Measurements from ENCODE around the gene ITPR2.
A peak's percentile ranks its signal among the peaks of the same experiment; 100 is the strongest.

The ITPR2 gene

DNA sequence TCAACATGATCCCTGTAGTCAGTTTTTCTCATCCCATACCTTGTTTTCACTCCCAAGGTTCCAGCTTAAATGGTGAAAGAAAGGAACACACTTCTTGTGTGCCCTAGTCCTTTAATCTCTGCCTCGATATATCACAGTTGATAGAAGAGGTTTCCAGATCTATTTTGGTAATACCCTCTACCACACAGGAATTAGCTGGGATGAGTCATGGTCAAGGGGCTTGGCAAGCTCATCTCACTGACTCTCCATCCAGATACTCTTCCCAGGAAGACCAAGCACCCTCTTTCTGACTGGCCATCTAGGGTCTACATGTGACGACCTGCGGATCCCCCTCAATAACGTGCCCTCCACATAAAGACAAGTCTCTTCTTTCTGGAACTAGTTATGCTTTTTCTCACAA, 277.9 kb downstream of the ITPR2 start:
- no peaks in the 10 kb centered on the region for H3K27me3 Mint-ChIP-seq
- H3K9me3 Mint-ChIP-seq = no peaks in the 10 kb centered on the region
- ATAC-seq (ENCODE audit: low read depth) = no peak
- H3K4me1 Mint-ChIP-seq = peaks cover 3% of the 10 kb centered on the region
- DNase-seq (ENCODE audit: low spot score in 2 of 2) = no peak
- H3K4me3 Mint-ChIP-seq = no peak overlapping the region
- H3K27ac Mint-ChIP-seq = no peak overlapping the region
- H3K36me3 Mint-ChIP-seq = peaks cover 28% of the 10 kb centered on the region

- ATAC-seq (ENCODE audit: low read depth) = no peak
- Mint-ChIP-seq H3K9me3 (no peaks in the 10 kb centered on the region), H3K4me1 (peaks cover 3% of the 10 kb centered on the region), H3K4me3 (no peak overlapping the region), H3K27me3 (no peaks in the 10 kb centered on the region), H3K36me3 (peaks cover 28% of the 10 kb centered on the region), H3K27ac (no peak overlapping the region)
- DNase-seq (ENCODE audit: low spot score in 2 of 2) = no peak
These were observed 278.7 kb downstream of the ITPR2 start for GRCh38 chr12:26554332-26554731.

DNA sequence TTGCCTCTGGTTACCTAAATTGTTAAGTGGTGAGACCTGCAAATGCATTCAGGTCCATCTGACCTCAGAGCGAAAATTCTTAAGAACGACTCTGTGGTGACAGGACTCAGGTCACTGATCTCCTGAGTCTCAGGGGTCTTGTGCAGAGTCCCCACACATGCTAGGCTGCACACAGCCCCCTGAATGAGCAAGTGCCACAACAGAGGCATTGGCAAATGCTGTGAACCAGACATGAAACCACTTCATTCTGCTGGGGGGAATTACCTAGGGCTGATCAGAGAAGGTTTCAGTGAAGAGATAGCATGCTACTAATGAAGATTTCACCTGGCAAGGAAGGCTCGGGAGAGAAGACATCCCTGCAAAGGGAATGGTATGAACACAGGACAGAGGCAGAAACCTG, 281.6 kb downstream of the ITPR2 start:
- no peaks in the 10 kb centered on the region for H3K27me3 Mint-ChIP-seq
- H3K4me3 Mint-ChIP-seq = no peak overlapping the region
- H3K9me3 Mint-ChIP-seq = peaks cover 1% of the 10 kb centered on the region
- H3K27ac Mint-ChIP-seq = peak overlapping the region; percentile 17
- H3K4me1 Mint-ChIP-seq = peaks cover 3% of the 10 kb centered on the region
- DNase-seq (ENCODE audit: low spot score in 2 of 2) (no peak), ATAC-seq (ENCODE audit: low read depth) (no peak)
- H3K36me3 Mint-ChIP-seq = peaks cover 45% of the 10 kb centered on the region

DNA sequence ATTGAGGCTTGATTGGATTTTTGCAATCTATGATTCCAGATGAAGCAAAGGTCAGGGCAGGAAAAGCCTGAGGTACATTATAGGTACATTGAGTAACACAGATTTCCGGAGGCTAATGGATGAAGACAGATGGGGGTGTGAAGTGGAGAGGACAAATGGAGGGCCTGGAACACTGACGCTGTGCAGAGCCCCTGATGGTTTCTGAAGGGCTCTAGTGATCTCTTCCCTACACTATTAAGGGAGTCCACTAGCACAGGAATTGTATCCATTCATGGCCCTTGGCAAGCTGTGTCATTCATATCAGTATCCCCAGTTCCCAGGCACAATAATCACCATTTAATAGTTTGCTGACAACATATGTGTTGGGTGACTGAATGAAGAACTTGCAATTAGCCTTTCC, 284.8 kb downstream of the ITPR2 start:
- Mint-ChIP-seq H3K27me3 (no peaks in the 10 kb centered on the region), H3K27ac (no peak overlapping the region), H3K9me3 (peaks cover 3% of the 10 kb centered on the region), H3K4me3 (no peak overlapping the region), H3K4me1 (peaks cover under 1% of the 10 kb centered on the region), H3K36me3 (peaks cover 45% of the 10 kb centered on the region)
- DNase-seq (ENCODE audit: low spot score in 2 of 2) = no peak
- no peak for ATAC-seq (ENCODE audit: low read depth)

DNA sequence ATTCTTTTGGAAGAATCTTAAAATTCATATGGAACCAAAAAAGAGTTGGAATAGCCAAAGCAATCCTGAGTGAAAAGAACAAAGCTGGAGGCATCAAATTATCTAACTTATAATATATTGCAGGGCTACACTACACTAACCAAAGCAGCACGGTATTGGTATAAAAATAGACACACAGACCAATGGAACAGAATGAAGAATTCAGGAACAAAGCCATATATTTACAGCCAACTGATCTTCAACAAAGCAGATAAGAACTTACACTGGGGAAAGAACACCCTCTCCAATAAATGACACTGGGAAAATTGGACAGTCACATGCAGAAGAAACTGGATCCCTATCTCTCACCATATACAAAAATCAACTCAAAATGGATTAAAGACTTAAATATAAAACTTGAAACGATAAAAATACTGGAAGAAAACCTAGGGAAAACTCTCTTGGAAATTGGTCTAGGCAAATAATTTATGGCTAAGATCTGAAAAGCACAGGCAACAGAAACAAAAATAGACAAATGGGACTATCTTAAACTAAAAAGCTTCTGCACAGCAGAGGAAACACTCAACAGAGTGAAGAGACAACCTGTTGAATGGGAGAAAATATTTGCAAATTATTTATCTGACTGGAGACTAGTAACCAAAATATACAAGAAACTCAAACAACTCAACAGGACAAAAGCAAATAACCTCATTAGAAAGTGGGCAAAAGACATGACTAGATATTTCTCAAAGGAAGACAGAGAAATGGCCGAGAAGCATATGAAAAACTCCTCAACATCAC, 286.3 kb downstream of the ITPR2 start:
- Mint-ChIP-seq H3K36me3 (peaks cover 44% of the 10 kb centered on the region), H3K27ac (no peak overlapping the region), H3K27me3 (no peaks in the 10 kb centered on the region), H3K4me1 (peaks cover 3% of the 10 kb centered on the region), H3K9me3 (peaks cover 3% of the 10 kb centered on the region), H3K4me3 (no peak overlapping the region)
- no peak for DNase-seq (ENCODE audit: low spot score in 2 of 2)
- ATAC-seq (ENCODE audit: low read depth) = no peak

GRCh38 chr12:26539131-26539530, 293.9 kb downstream of the ITPR2 start:
- H3K4me3 Mint-ChIP-seq = no peak overlapping the region
- ATAC-seq (ENCODE audit: low read depth) (no peak), DNase-seq (ENCODE audit: low spot score in 2 of 2) (no peak)
- H3K4me1 Mint-ChIP-seq = peaks cover 3% of the 10 kb centered on the region
- peaks cover 19% of the 10 kb centered on the region for H3K36me3 Mint-ChIP-seq
- no peak overlapping the region for H3K27ac Mint-ChIP-seq
- no peaks in the 10 kb centered on the region for H3K27me3 Mint-ChIP-seq
- no peaks in the 10 kb centered on the region for H3K9me3 Mint-ChIP-seq

DNA sequence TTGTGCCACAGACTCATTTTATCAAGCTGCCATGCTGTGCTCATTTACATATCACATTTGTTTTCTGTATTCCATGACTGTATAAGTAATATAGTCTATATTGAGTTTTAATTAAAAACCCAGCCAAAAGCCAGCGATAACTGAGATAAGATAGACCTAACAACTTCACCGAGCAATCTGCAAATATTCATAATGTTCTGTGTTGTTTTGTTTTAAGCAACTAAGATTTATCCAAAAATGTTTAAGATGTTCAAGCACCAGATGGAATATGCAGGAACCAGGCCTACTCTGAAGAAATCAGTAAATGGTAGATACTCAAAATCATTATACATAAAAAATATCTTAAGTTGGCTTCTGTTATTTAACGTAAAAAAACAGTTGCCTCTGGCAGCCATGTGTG, 295.3 kb downstream of the ITPR2 start:
- Mint-ChIP-seq H3K27me3 (no peaks in the 10 kb centered on the region), H3K4me1 (no peaks in the 10 kb centered on the region), H3K27ac (no peak overlapping the region), H3K9me3 (no peaks in the 10 kb centered on the region), H3K4me3 (no peak overlapping the region), H3K36me3 (peaks cover 18% of the 10 kb centered on the region)
- DNase-seq (ENCODE audit: low spot score in 2 of 2) (no peak), ATAC-seq (ENCODE audit: low read depth) (no peak)

GRCh38 chr12:26537126-26537525, 295.9 kb downstream of the ITPR2 start:
- ATAC-seq (ENCODE audit: low read depth) (no peak), DNase-seq (ENCODE audit: low spot score in 2 of 2) (no peak)
- Mint-ChIP-seq H3K4me3 (no peak overlapping the region), H3K9me3 (no peaks in the 10 kb centered on the region), H3K4me1 (no peaks in the 10 kb centered on the region), H3K27me3 (no peaks in the 10 kb centered on the region), H3K27ac (no peak overlapping the region), H3K36me3 (peaks cover 18% of the 10 kb centered on the region)

- no peak overlapping the region for H3K27ac Mint-ChIP-seq
- ATAC-seq (ENCODE audit: low read depth) (no peak), DNase-seq (ENCODE audit: low spot score in 2 of 2) (no peak)
- H3K4me3 Mint-ChIP-seq = no peak overlapping the region
- no peaks in the 10 kb centered on the region for H3K27me3 Mint-ChIP-seq
- H3K36me3 Mint-ChIP-seq = peaks cover 20% of the 10 kb centered on the region
- no peaks in the 10 kb centered on the region for H3K9me3 Mint-ChIP-seq
- no peaks in the 10 kb centered on the region for H3K4me1 Mint-ChIP-seq
These were observed 297.2 kb downstream of the ITPR2 start for GRCh38 chr12:26535826-26536225.

GRCh38 chr12:26534071-26534470, 298.9 kb downstream of the ITPR2 start:
- H3K4me3 Mint-ChIP-seq = no peak overlapping the region
- H3K4me1 Mint-ChIP-seq = no peaks in the 10 kb centered on the region
- ATAC-seq (ENCODE audit: low read depth) = no peak
- H3K36me3 Mint-ChIP-seq = peaks cover 21% of the 10 kb centered on the region
- H3K27me3 Mint-ChIP-seq = no peaks in the 10 kb centered on the region
- H3K27ac Mint-ChIP-seq = no peak overlapping the region
- no peak for DNase-seq (ENCODE audit: low spot score in 2 of 2)
- H3K9me3 Mint-ChIP-seq = no peaks in the 10 kb centered on the region

- no peaks in the 10 kb centered on the region for H3K4me1 Mint-ChIP-seq
- ATAC-seq (ENCODE audit: low read depth) = no peak
- H3K4me3 Mint-ChIP-seq = no peak overlapping the region
- no peaks in the 10 kb centered on the region for H3K9me3 Mint-ChIP-seq
- no peak for DNase-seq (ENCODE audit: low spot score in 2 of 2)
- peak overlapping the region; percentile 18 for H3K27ac Mint-ChIP-seq
- H3K27me3 Mint-ChIP-seq = no peaks in the 10 kb centered on the region
- peaks cover 25% of the 10 kb centered on the region for H3K36me3 Mint-ChIP-seq
These were observed 299.8 kb downstream of the ITPR2 start for GRCh38 chr12:26533211-26533610.

- Mint-ChIP-seq H3K9me3 (peaks cover 5% of the 10 kb centered on the region), H3K4me1 (no peaks in the 10 kb centered on the region), H3K27ac (no peak overlapping the region), H3K4me3 (no peak overlapping the region), H3K27me3 (no peaks in the 10 kb centered on the region), H3K36me3 (peaks cover 22% of the 10 kb centered on the region)
- ATAC-seq (ENCODE audit: low read depth) (no peak), DNase-seq (ENCODE audit: low spot score in 2 of 2) (no peak)
These were observed 302.5 kb downstream of the ITPR2 start for GRCh38 chr12:26530461-26530860.

DNA sequence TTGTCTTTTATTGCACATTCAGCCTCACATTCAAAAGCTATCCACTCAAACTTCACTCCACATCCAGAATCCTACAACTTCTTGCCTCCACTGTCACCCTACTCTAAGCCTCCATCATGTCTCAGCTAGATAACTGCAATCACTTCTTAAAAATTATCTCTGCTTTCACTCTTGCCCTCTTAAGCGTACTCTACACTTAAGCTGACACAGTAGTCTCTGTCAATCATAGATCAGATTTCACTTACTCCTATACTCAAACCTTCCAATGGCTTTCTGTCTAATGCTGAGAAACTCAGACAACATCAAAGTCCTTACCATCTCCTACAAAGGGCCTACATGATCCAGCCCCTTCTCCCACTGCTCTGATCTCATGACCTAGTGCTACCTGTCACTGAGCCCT, 304.1 kb downstream of the ITPR2 start:
- peak overlapping the region; percentile 17 for H3K27ac Mint-ChIP-seq
- ATAC-seq (ENCODE audit: low read depth) = no peak

DNA sequence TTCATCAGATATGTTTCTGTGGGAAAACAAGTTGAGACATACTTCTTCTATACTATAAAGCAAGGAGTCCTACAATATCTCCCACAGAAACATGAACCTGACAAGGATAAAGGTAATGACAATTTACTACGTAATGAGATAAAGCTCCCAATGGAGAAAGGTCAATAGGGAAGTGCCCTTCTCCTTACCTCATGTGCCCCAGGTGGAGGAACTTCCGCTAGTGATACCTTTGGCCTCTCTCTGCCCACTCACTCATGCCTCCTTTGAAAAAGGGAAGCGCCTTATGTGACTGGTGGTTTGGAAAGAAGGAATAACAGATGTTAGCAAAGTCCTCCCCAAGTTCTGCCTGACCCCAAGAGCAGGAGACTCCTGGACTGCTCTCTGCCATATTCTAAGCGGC, 305.3 kb downstream of the ITPR2 start:
- DNase-seq (ENCODE audit: low spot score in 2 of 2) = no peak
- Mint-ChIP-seq H3K27ac (no peak overlapping the region), H3K36me3 (peaks cover 24% of the 10 kb centered on the region), H3K4me1 (no peaks in the 10 kb centered on the region), H3K27me3 (no peaks in the 10 kb centered on the region), H3K9me3 (peaks cover 5% of the 10 kb centered on the region), H3K4me3 (no peak overlapping the region)
- ATAC-seq (ENCODE audit: low read depth) = no peak

More for the DNA sequence above, 304.1 kb downstream of the ITPR2 start:
- H3K36me3 Mint-ChIP-seq = peaks cover 27% of the 10 kb centered on the region
- no peaks in the 10 kb centered on the region for H3K4me1 Mint-ChIP-seq
- H3K27me3 Mint-ChIP-seq = no peaks in the 10 kb centered on the region
- H3K9me3 Mint-ChIP-seq = peaks cover 5% of the 10 kb centered on the region
- no peak overlapping the region for H3K4me3 Mint-ChIP-seq
- no peak for DNase-seq (ENCODE audit: low spot score in 2 of 2)

DNA sequence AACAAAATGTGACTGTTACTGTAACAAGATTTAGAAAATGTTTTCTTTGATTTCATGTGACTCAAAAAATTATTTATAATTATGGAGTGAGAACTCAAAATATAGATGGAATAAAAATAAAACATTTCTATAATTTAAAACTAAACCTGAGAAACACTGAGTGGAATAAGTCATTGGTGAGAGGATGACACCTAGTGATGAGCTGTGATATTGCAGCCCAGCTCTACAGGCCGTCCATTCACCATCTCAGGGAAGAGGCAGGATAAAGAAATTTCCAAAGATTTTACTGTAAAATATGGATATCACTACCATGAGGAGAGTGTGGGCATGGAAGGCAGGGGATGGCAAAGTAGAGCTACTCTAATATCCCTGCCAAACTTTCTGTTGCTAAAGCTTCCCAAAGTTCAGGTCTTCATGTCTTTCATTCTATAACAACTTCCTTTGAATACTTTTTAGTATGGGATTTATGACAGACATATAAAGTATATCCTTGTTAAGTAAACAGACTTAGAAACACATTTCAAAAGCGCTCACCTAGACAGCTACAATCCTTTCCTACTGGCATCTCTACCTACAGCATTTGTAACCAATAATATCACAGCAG, 308.0 kb downstream of the ITPR2 start:
- H3K9me3 Mint-ChIP-seq = peaks cover 5% of the 10 kb centered on the region
- no peak overlapping the region for H3K27ac Mint-ChIP-seq
- H3K36me3 Mint-ChIP-seq = peaks cover 22% of the 10 kb centered on the region
- H3K4me1 Mint-ChIP-seq = peaks cover 9% of the 10 kb centered on the region
- H3K27me3 Mint-ChIP-seq = no peaks in the 10 kb centered on the region
- DNase-seq (ENCODE audit: low spot score in 2 of 2) (peak; percentile 46 to 49), ATAC-seq (ENCODE audit: low read depth) (peak; percentile 50)
- no peak overlapping the region for H3K4me3 Mint-ChIP-seq

Data from memory B cell (primary cell).